ENCODE results near the gene TRMT44. TPM values are rescaled to one million over a fixed set of nuclear protein-coding genes. Genes with fewer than 3 reads are reported as not detected.

TRMT44 gene, protein sequence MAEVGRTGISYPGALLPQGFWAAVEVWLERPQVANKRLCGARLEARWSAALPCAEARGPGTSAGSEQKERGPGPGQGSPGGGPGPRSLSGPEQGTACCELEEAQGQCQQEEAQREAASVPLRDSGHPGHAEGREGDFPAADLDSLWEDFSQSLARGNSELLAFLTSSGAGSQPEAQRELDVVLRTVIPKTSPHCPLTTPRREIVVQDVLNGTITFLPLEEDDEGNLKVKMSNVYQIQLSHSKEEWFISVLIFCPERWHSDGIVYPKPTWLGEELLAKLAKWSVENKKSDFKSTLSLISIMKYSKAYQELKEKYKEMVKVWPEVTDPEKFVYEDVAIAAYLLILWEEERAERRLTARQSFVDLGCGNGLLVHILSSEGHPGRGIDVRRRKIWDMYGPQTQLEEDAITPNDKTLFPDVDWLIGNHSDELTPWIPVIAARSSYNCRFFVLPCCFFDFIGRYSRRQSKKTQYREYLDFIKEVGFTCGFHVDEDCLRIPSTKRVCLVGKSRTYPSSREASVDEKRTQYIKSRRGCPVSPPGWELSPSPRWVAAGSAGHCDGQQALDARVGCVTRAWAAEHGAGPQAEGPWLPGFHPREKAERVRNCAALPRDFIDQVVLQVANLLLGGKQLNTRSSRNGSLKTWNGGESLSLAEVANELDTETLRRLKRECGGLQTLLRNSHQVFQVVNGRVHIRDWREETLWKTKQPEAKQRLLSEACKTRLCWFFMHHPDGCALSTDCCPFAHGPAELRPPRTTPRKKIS
- total RNA-seq: 5.8 and 12.1 TPM in 2 replicates

DNA sequence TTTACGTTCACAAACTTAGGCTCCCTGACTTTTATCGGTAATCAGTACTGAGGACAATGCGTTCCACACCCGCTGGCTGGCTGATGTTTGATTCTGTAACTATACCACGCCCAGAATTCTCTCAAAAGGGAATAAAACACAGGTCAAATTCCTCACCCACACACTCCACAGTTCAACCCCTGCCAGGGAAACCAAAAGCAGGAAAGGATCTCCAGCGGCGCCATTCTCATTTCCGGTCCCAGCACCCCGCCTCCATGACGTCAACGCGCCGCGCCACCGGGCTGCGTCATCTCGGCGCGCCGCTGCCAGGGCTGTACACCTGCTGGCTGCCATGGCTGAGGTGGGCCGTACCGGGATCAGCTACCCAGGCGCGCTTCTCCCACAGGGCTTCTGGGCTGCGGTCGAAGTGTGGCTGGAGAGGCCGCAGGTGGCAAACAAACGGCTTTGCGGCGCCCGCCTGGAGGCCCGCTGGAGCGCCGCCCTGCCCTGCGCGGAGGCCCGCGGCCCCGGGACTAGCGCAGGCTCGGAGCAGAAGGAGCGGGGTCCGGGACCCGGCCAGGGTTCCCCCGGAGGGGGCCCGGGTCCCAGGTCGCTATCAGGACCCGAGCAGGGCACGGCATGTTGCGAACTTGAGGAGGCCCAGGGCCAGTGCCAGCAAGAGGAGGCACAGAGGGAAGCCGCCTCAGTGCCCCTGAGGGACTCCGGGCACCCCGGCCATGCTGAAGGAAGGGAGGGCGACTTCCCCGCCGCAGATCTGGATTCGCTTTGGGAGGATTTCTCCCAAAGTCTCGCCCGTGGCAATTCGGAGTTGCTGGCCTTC, at the start of gene TRMT44, which contains the start of gene ACOX3:
TSS of gene TRMT44 (plus strand) at position 286 of the 820 bp plus-strand sequence. CDS start at position 332, 46 bp downstream.
TSS of gene ACOX3 (minus strand) at position 232 of the 820 bp plus-strand sequence. CDS start 24,202 bp downstream, outside the sequence.

Other genes starting within 250 kb of the TRMT44 start
- 140 and 156 TPM in 2 replicates for gene SH3TC1, start 241.5 kb upstream of the TRMT44 start, total RNA-seq
- 1.6 and 8.5 TPM in 2 replicates for gene HTRA3, start 171.0 kb upstream of the TRMT44 start, total RNA-seq
- gene ACOX3, start 54 bp upstream of the TRMT44 start, total RNA-seq: 17.5 and 31.3 TPM in 2 replicates
- not detected in 2 replicates for gene GPR78, start 139.6 kb downstream of the TRMT44 start, total RNA-seq
- under 0.01 TPM in 1 of 2 replicates, not detected in the other for gene CPZ, start 152.0 kb downstream of the TRMT44 start, total RNA-seq

All from bladder microvascular endothelial cell (primary cell).